H1 (cell line): ENCODE data around the gene OPHN1. TPM values are rescaled to one million over a fixed set of nuclear protein-coding genes. Genes with fewer than 3 reads are reported as not detected.

Experiments
- JUND ChIP-seq: IDR thresholded peaks from 2 replicates; pipeline ENCODE4 v1.6.1; 2011; ENCODE audit warnings: mild to moderate bottlenecking, improper control_type of control experiment, low read length
- KDM1A ChIP-seq: fragments of 200-600, 300-600 bp; sonication (generic); IDR thresholded peaks from 2 replicates; pipeline ENCODE4 v1.7.1; 2016; ENCODE audit warnings: mild to moderate bottlenecking, low read length, borderline replicate concordance
- polyA plus RNA-seq, 7 experiments: library from polyadenylated mRNA; depleted of rRNA in 3 of 7; stranded (reverse) in 5 of 7; unstranded in 2 of 7; fragments of >200 nt in 5 of 7; fragments of 200-250 nt in 2 of 7; gene quantifications; 1 replicate in 5 of 7; 2 replicates in 1 of 7; 4 replicates in 1 of 7; pipeline versions ENCODE4 v1.2.1 to v1.2.3, GENCODE V29; 2011 to 2013; ENCODE audit warnings: missing spikeins in 2 of 7, mixed read lengths in 2 of 7
- total RNA-seq: library from RNA; stranded (reverse); fragmentation: NEBNext Ultra II Directional; extraction: Animal tissue kit (Norgen Biotek cat#: 25700); gene quantifications from 2 replicates; pipeline ENCODE4 v1.2.1, GENCODE V29; 2021

Gene OPHN1
- total and polyA plus RNA-seq, 2 of the 8 experiments (the other 6 are each of a cell fraction or from before 2014, with no cell fraction given) = 1.2 to 3.5 TPM

DNA sequence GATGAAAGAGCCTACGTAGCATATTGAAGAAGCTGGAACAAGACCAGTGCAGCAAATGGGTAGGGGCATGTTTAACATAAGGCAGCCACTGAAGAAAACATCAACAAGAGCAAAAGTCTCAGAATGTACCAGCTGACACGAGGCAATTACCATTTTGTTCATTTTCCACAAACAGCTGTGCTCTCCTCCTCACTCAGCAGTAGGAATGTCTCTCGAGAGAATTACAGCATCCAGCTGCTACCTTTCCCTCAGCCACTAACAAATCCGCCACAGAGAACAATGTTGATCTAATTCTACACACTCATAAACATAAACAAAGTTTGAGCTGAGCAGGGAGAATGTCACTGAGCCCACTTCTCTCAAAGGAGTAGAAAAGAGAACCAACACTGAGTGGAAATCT lies 68.0 kb downstream of the OPHN1 start (continued):
- TF ChIP-seq KDM1A (no peak), JUND (no peak)
